ENCODE measurements around the gene TEX12.

TEX12 gene

DNA sequence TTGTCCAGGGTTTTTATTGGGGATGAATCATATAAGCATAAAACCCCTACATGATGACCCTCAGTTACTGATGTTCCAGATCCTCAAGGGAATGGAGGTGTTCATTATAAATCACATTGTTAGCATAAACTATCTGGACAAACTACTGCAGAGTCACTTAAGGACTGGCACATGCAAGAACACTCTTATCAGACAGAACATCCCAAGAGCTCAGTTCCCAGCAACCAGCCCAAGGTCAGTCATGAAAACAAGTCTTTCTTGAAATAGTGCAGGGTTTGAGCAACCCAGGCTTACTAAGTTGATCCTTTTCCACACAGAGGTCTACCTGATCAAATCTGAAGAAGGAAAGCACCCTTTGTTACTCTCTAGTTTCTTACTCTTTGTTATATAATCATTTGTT is 45.5 kb downstream of the TEX12 start:
- no peak for ATAC-seq
- DNase-seq = no peak

DNA sequence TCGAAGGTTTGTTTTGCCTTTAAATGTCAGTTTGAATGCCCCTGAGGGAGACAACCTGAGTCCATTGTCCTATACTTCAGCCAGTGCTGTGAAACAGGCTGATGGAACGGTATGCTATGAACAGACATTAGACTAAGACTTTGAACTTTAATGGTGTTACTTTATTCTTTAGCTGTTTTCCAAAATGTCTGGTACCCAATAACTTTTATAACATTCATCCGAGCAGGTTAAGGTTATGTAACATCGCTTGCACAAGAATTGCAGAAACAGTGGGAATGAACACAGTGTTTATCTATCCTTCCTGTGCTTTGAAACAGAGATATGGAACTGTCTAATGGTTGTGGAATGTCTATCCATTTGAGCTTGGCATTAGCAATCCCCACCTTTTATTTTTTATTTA is 46.6 kb downstream of the TEX12 start:
- DNase-seq (no peak), ATAC-seq (no peak)

DNA sequence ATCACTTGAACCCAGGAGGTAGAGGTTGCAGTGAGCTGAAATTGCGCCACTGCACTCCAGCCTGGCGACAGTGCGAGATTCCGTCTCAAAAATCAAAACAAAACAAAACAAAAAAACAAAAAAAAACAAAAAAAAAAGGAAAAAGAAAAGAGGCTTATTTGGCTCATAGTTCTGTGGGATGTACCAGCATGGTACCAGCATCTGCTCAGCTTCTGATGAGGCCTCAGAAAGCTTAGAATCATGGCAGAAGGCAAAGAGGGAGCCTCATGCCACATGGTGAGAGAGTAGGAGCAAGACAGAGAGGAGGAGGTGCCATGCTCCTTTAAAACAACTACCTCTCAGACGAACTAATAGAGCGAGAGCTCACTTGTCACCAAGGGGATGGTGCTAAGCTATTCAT is 48.4 kb downstream of the TEX12 start:
- no peak for ATAC-seq
- no peak for DNase-seq

DNA sequence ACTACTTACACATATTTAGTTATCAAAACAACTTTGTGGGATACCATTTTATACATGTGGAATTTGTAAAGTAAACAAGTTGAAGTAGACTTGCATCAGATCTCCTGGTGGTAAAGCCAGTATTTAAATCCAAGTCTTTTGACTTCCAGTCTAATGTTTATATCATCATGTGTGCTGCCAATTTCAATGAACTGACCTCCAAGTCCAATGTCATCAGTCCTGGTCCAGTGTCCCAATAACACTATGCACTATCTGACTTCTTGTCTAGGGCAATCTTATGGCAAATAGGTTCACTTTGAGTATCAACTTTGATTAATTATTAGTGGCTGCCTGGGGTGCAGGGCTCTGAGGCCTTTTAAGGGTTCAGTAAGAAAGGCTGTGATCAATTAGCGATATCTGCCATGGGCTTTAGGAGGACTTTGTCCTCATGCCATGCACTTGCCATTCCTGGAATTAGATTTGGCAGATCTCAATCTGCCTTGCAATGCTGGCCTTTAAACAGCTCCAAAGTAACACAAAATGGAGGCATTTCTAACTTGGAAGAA is 49.5 kb downstream of the TEX12 start:
- no peak for ATAC-seq
- no peak for DNase-seq

DNA sequence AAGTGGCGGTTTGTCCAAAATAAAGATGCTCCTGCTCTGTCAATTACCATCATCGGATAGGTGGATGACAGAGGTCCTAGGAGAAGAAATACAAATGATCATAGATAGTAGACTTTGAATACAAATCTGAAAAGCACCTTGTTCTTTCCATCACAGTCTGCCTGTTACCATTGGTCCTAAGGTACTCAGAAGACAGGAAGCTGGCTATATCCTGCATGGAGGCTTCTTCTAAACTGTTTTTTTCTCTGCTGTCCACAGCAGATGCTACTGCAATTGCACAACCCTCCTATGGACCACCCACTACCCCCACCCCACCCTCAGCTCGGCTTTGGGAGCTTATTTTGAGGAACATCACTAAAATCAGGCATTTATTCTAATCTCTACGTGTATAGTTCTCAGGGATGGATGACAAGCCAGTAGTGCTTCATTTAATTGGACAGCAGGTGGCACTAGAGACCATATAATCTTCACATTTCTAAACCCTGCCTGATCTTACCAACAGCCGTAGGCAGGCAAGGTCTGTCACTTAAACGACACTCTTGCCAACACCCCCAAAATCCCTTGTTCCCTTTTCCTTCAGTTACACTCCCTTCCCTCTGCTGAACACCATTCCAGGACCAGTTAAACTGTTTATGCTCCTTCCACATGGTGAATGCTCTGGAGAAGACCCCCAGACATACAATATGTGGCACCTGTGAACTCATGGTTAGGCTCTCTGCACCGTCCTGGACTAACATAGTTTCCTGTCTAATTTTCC is 52.5 kb downstream of the TEX12 start:
- DNase-seq (peak; percentile 18), ATAC-seq (peak; percentile 93)

DNA sequence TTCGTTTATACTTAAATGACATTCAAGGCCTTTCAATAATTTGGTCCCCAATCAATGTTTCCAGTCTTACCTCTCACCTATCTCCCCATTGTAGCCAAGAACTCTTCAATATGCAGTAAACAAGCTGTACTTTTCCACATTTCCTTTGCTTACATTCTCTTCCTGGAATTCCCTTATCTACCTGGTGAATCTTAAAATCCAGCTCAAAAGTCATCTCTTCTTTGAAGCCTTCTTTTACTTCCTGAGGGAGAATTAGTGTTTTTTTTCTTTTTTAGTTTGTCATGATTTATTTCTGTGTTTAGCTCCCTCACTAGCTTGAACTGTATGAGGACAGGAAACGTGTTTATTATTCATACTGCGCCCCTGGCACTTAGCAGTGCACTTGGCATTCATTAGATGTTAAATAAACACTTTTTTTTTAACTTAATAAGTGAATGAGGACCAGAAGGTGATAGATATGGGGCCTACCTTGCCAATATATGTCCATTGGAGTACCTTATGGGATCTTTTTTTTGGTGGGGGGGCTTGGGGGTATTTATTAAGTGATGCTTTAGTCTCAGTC is 54.2 kb downstream of the TEX12 start:
- ATAC-seq = no peak
- DNase-seq = no peak

Data from stimulated activated naive CD8-positive, alpha-beta T cell treated with anti-CD3 and anti-CD28 coated beads, Interleukin-15, Interleukin-2, amounts not matched to agents 100 U/mL and 50 U/mL, for 24 hours (primary cell).